ENCODE measurements around the gene FSD1L.
A peak's percentile ranks its signal among the peaks of the same experiment; 100 is the strongest.

Gene FSD1L

DNA sequence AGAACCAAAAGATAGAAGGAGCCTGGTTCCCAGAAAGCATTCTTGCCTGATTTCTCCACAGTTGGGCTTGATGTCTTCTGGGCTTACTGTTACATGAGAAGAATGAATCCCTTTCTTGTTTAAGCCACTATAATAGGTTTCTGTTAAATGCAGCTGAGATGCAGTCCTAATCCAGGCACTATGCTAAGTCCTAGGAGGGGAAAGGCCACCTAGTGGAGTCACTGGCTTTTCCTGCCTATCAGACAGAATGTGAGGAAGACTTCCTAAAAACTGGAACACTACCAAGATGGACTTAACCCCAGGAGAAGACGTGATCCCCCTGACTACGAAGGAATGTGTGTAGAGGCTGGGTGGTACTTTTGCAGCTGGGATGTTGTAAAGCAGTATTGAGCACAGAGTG is 34.3 kb upstream of the FSD1L start:
- DNase-seq (ENCODE audit: low read depth), result no peak
- TF ChIP-seq, protein P1, sequence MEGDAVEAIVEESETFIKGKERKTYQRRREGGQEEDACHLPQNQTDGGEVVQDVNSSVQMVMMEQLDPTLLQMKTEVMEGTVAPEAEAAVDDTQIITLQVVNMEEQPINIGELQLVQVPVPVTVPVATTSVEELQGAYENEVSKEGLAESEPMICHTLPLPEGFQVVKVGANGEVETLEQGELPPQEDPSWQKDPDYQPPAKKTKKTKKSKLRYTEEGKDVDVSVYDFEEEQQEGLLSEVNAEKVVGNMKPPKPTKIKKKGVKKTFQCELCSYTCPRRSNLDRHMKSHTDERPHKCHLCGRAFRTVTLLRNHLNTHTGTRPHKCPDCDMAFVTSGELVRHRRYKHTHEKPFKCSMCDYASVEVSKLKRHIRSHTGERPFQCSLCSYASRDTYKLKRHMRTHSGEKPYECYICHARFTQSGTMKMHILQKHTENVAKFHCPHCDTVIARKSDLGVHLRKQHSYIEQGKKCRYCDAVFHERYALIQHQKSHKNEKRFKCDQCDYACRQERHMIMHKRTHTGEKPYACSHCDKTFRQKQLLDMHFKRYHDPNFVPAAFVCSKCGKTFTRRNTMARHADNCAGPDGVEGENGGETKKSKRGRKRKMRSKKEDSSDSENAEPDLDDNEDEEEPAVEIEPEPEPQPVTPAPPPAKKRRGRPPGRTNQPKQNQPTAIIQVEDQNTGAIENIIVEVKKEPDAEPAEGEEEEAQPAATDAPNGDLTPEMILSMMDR (IDR thresholded peaks at IDR 0.05; ENCODE audit: insufficient read depth, low read depth, low read length, missing control alignments), result no peak
- no peak overlapping the region for H3K4me3 ChIP-seq (ENCODE audit: low read depth, low read length)

DNA sequence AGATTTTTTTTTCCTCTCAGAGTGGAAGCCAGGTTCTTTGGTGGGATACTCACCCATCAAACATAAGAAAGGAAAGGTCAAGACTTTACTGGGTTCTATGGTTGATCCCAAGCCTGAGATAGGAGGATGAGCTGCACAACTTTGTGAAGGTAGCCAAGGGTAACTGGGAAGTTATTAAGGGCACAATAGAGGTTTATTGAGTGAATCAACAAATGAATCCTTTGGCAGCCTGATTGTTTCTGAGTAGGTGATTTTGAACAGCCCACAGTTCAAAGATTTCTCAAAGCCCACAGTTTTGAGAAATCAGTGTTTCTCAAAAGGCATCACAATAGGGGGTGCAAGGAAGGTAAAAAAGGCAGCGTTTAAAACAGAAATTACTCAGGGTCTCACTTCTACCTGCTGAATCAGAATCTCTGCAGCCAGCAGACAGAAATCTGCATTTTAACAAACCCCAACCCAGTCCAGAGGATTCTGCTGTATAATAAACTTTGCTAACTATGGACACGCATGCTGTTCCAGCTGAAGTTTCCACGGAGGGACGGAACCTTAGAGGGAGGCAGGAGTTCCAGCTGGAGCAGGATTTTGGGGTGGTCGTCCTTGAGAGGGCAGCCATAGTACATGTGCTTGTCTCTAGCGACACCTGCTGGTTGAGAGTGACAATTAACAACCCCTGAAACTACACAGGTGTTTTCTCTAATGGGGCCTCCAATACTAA is 32.7 kb upstream of the FSD1L start:
- H3K4me3 ChIP-seq (ENCODE audit: low read depth, low read length), result no peak overlapping the region
- peak; percentile 79 for DNase-seq (ENCODE audit: low read depth)

DNA sequence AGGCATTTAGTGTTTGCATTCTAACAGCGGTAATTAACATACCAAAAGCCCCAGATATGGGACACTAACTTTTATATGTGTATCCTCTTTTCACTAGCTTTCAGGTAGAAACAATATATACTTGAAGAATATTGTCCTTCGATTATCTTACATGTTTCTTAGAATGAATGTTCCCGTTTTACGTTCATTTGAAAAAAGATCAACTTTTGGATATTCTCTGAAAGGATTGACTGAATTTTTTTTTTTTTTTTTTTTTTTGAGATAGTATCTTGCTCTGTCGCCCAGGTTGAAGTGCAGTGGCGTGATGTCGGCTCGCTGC is 32.2 kb upstream of the FSD1L start:
- DNase-seq (ENCODE audit: low read depth), result no peak
- TF ChIP-seq, protein P1 (IDR thresholded peaks at IDR 0.05; ENCODE audit: insufficient read depth, low read depth, low read length, missing control alignments), result no peak
- H3K4me3 ChIP-seq (ENCODE audit: low read depth, low read length), result no peak overlapping the region

More for the DNA sequence above, 32.7 kb upstream of the FSD1L start:
- TF ChIP-seq, protein P1 (IDR thresholded peaks at IDR 0.05; ENCODE audit: insufficient read depth, low read depth, low read length, missing control alignments), result peak; percentile 84

DNA sequence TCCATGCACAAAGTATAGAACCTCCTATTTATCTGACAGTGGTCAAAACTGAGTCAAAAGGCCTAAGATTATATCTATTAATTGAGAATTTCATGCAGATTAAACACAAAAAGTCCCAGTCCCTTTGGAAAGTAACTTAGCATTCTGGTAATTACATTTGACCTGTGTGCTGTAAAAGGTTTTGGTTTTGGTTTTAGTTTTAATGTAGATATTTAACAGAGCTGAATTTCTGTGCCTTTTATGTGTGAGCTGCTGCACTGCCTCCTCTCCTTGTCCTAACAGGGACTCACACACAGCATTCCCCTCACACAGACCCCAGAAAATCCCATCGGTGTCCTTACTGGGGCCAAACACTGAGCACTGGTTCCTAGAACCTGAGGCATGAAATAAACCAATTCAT is 31.0 kb upstream of the FSD1L start:
- peak; percentile 31 for DNase-seq (ENCODE audit: low read depth)
- no peak overlapping the region for H3K4me3 ChIP-seq (ENCODE audit: low read depth, low read length)
- TF ChIP-seq, protein P1 (IDR thresholded peaks at IDR 0.05; ENCODE audit: insufficient read depth, low read depth, low read length, missing control alignments), result no peak

DNA sequence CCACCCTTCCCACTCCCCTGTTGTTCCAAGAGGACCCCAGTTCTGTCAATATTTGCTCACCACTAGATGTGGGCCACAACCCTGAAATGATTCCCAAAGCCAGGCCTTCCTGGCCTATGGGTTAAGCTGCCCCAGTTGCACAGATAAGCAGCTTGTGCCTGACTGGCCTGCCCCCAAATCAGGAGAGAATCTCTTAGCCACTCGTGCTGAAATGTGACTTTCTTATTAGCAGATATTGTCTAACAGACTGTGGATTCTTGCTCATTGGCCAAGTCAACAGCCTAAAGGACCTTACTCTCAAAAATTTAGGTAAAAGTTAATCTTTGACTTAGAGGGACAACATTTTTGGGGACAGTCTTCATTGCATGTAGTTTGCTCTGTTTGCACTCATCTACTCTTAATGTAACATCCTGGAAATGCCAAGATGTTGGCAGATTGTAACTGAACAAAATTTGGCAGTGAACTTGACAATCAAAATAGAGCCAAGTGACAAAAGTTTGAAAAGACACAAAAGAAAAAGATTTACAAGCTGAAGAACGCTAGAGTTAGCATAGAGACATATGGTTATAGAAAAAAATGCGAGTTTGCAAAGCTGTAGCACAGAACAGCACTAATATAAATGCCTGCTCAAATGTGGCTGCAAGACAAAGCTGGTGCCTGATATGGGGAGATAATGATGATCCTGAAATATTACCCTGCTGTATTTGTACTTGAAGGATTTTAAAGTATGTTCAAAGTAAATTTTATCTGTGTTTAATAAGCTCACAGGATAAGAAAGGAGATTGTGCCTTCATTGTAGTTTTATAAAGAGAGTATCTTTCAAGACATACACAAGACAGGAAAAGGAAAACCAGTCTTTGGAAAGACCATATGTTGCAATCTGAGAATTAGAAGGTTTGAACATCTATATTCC is 29.0 kb upstream of the FSD1L start:
- no peak overlapping the region for H3K4me3 ChIP-seq (ENCODE audit: low read depth, low read length)
- DNase-seq (ENCODE audit: low read depth), result no peak
- TF ChIP-seq, protein P1 (IDR thresholded peaks at IDR 0.05; ENCODE audit: insufficient read depth, low read depth, low read length, missing control alignments), result no peak

DNA sequence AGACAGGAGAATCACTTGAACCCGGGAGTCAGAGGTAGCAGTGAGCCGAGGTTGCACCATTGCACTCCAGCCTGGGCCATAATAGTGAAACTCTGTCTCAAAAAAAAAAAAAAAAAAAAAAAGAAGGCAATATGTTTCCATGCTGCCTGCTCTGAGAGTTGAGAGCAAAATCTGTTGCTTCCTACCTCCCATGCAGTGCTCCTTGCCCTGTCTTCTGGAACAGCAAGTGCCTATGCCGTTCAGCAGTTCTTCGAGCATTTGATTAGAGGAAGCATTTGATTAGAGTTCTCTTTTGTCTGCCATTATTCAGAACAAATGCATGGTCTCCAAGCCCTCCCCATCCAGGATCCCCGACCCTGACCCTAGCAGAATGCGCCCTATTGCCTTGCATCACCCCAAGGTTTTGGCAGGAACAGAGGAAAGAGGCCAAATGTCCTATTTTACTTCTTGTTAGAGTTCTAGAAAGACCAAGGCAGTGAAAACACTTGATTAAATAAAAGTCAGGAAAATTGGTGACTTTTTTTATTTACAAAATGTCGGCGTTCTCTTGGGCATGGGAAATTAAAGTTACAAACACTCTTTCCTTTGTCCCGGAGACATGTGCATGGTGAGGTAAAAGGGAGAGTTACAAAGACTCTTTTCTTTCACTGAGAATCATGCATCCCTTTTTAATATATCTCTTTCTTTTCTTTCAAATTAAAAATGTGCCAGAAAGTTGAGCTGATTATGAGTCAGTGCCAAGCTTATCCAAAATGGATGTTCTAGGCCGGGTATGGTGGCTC is 27.8 kb upstream of the FSD1L start:
- TF ChIP-seq, protein P1 (IDR thresholded peaks at IDR 0.05; ENCODE audit: insufficient read depth, low read depth, low read length, missing control alignments), result no peak
- no peak overlapping the region for H3K4me3 ChIP-seq (ENCODE audit: low read depth, low read length)

More for the DNA sequence above, 27.8 kb upstream of the FSD1L start:
- no peak for DNase-seq (ENCODE audit: low read depth)

Data from GM12865 (cell line).